H1 (cell line): ENCODE results near the gene MAPT. TPM values are rescaled to one million over a fixed set of nuclear protein-coding genes. Genes with fewer than 3 reads are reported as not detected.

Experiments used
- CHD7 ChIP-seq: fragments of 300-600 bp; sonication (generic); IDR thresholded peaks from 2 replicates; pipeline ENCODE4 v1.7.1; 2012; ENCODE audit warnings: low read length, moderate library complexity, mild to moderate bottlenecking, inconsistent platforms; ENCODE audit not compliant: insufficient replicate concordance
- GABPA ChIP-seq: IDR thresholded peaks from 2 replicates; pipeline ENCODE4 v1.6.1; 2011; ENCODE audit warnings: mild to moderate bottlenecking, low read length, moderate library complexity, borderline replicate concordance; ENCODE audit not compliant: insufficient read depth
- SIRT6 ChIP-seq: IDR thresholded peaks from one replicate; pipeline ENCODE4 v1.7.1; 2012; ENCODE audit warnings: low read length, inconsistent platforms
- SIX5 ChIP-seq: IDR thresholded peaks from 2 replicates; pipeline ENCODE4 v1.6.1; 2011; ENCODE audit warnings: mild to moderate bottlenecking, low read depth, low read length
- polyA plus RNA-seq, 7 experiments: library from polyadenylated mRNA; depleted of rRNA in 3 of 7; stranded (reverse) in 5 of 7; unstranded in 2 of 7; fragments of >200 nt in 5 of 7; fragments of 200-250 nt in 2 of 7; gene quantifications; 1 replicate in 5 of 7; 2 replicates in 1 of 7; 4 replicates in 1 of 7; pipeline versions ENCODE4 v1.2.1 to v1.2.3, GENCODE V29; 2011 to 2013; ENCODE audit warnings: missing spikeins in 2 of 7, mixed read lengths in 2 of 7
- total RNA-seq: library from RNA; stranded (reverse); fragmentation: NEBNext Ultra II Directional; extraction: Animal tissue kit (Norgen Biotek cat#: 25700); gene quantifications from 2 replicates; pipeline ENCODE4 v1.2.1, GENCODE V29; 2021
- TF ChIP-seq, protein P1 (sequence below): IDR thresholded peaks from 2 replicates; pipeline ENCODE4 v1.6.1; 2012; ENCODE audit warnings: inconsistent platforms

The MAPT gene
- total and polyA plus RNA-seq, 2 of the 8 experiments (the other 6 are each of a cell fraction or from before 2014, with no cell fraction given): 0.54 to 1.7 TPM

DNA sequence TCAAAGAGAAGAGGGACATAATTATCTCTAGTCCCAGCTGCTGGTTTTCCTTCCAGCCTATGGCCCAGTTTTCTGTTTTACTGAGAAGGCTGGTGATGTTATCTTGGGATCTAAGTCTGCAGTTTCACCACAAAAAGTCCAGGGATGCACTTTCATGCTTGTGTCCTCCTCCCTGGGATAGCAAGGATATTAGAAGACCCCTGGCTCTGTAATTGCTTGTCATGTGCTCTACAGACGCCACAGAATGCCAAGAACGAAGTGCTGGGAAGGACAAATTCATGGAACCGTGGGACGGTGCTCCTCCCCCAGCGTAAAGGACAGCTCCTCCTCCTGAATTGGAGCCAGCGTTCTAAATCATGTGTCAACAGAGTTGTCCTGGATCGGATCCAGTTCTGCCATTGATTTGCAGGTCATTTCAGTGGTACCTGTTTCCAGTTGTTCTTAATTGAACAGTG lies 8.6 kb downstream of the MAPT start (continued):
- TF ChIP-seq CHD7 (no peak), SIX5 (no peak), GABPA (no peak), SIRT6 (no peak)
- TF ChIP-seq, protein P1, sequence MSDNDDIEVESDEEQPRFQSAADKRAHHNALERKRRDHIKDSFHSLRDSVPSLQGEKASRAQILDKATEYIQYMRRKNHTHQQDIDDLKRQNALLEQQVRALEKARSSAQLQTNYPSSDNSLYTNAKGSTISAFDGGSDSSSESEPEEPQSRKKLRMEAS: no peak
